HCT116 (cell line): ENCODE data around the gene TOX3. TPM values are rescaled to one million over a fixed set of nuclear protein-coding genes. Genes with fewer than 3 reads are reported as not detected.

Experiments
- ATAC-seq: fragments of 200-7000 bp; cut with Tn5 transposase; 2 replicates; pipeline ENCODE4 v1.9.1; 2020; ENCODE audit warnings: mild to moderate bottlenecking, moderate library complexity
- BruUV-seq: library from RNA; stranded (reverse); fragments of 400-500 nt; replicated peaks from 2 replicates; lab custom pipeline; 2021; lab: Mats Ljungman, UMichigan
- CTCF ChIA-PET: fragments of 300-600 bp; sonication (Branson Sonifier 250); formaldehyde crosslinking; loops from one replicate; lab custom pipeline; 2021; ENCODE audit warnings: antibody characterized with exemption; lab: Charles Lee
- POLR2A ChIA-PET: fragments of 300-600, 350-600 bp; sonication (Branson Sonifier 250); formaldehyde crosslinking; loops from one replicate; lab custom pipeline; 2021; ENCODE audit warnings: antibody characterized with exemption; lab: Charles Lee
- RAD21 ChIA-PET, 2 experiments: fragments of 300-600 bp; sonication (Branson Sonifier 250); formaldehyde crosslinking; loops; one replicate each; lab custom pipeline; 2023; ENCODE audit warnings: low total read pairs in 2 of 2; ENCODE audit not compliant: uncharacterized antibody in 2 of 2, unreplicated experiment in 2 of 2, low non-redundant PET in 1 of 2; lab: Charles Lee
- DNase-seq: peaks from one replicate; pipeline ENCODE4 v3.0.0-alpha.2; 2010; ENCODE audit warnings: low read depth, low spot score
- H2AFZ ChIP-seq: fragments of 200-600 bp; shearing (Covaris generic), sonication (generic); 2 replicates; pipeline ENCODE4 v1.6.1; 2017; ENCODE audit warnings: low read depth, mixed run types, mixed read lengths, antibody characterized with exemption, low read length; ENCODE audit not compliant: poor library complexity, severe bottlenecking
- H3K27ac ChIP-seq: 2 replicates; pipeline ENCODE4 v1.5.1; 2012; ENCODE audit warnings: low read depth, low read length
- H3K27me3 ChIP-seq: fragments of 200-600 bp; sonication (generic); 2 replicates; pipeline ENCODE4 v1.6.1; 2016; ENCODE audit warnings: mixed run types, low read length, mixed read lengths; ENCODE audit not compliant: insufficient read depth
- H3K36me3 ChIP-seq, 2 experiments: fragments of 200-500 bp in 1 of 2; fragments of 200-600 bp in 1 of 2; sonication (Bioruptor generic) in 1 of 2; sonication (generic) in 1 of 2; 2 replicates each; pipeline versions ENCODE4 v1.5.1 to v1.6.1; 2014 to 2016; ENCODE audit warnings: low read length in 2 of 2, inconsistent platforms in 1 of 2, mixed read lengths in 1 of 2, mixed run types in 1 of 2; ENCODE audit not compliant: insufficient read depth in 2 of 2, control insufficient read depth in 1 of 2
- H3K4me1 ChIP-seq, 2 experiments: fragments of 200-600 bp in 1 of 2; sonication (generic) in 1 of 2; 2 replicates each; pipeline versions ENCODE4 v1.5.1 to v1.6.1; 2012 to 2017; ENCODE audit warnings: low read length in 2 of 2, inconsistent platforms in 1 of 2, mild to moderate bottlenecking in 1 of 2, mixed read lengths in 1 of 2, mixed run types in 1 of 2, moderate library complexity in 1 of 2; ENCODE audit not compliant: insufficient read depth in 2 of 2, control insufficient read depth in 1 of 2
- H3K4me2 ChIP-seq: fragments of 200-600 bp; sonication (generic); 2 replicates; pipeline ENCODE4 v1.6.1; 2017; ENCODE audit warnings: mixed run types, low read length, mixed read lengths
- H3K4me3 ChIP-seq, 2 experiments: fragments of 200-600 bp in 1 of 2; sonication (generic) in 1 of 2; replicated peaks in 1 of 2; 2 replicates each; pipeline ENCODE4 v1.5.1; 2011 to 2016; ENCODE audit warnings: low read length in 2 of 2, control low read depth in 1 of 2, low read depth in 1 of 2, mild to moderate bottlenecking in 1 of 2, mixed read lengths in 1 of 2, mixed run types in 1 of 2
- H3K79me2 ChIP-seq: fragments of 200-600 bp; sonication (generic); 2 replicates; pipeline ENCODE4 v1.6.1; 2017; ENCODE audit warnings: mild to moderate bottlenecking, mixed run types, low read length, moderate library complexity, mixed read lengths; ENCODE audit not compliant: insufficient read depth
- H3K9ac ChIP-seq: fragments of 200-600 bp; sonication (generic); 2 replicates; pipeline ENCODE4 v1.6.1; 2016; ENCODE audit warnings: low read length, mixed read lengths
- H3K9me2 ChIP-seq: fragments of 200-600 bp; sonication (generic), shearing (Covaris generic); 2 replicates; pipeline ENCODE4 v1.6.1; 2017; ENCODE audit warnings: mixed run types, mild to moderate bottlenecking, moderate library complexity; ENCODE audit not compliant: insufficient read depth
- H3K9me3 ChIP-seq, 2 experiments: fragments of 200-500 bp in 1 of 2; fragments of 200-600 bp in 1 of 2; sonication (Bioruptor generic) in 1 of 2; sonication (generic) in 1 of 2; 2 replicates each; pipeline ENCODE4 v1.6.1; 2014 to 2017; ENCODE audit warnings: low read length in 2 of 2, mixed read lengths in 2 of 2, inconsistent platforms in 1 of 2, low read depth in 1 of 2, mild to moderate bottlenecking in 1 of 2, mixed run types in 1 of 2, moderate library complexity in 1 of 2; ENCODE audit not compliant: control insufficient read depth in 1 of 2, insufficient read depth in 1 of 2
- H4K20me1 ChIP-seq: fragments of 200-600 bp; sonication (generic), shearing (Covaris generic); 2 replicates; pipeline ENCODE4 v1.6.1; 2017; ENCODE audit warnings: mixed run types, mild to moderate bottlenecking, moderate library complexity; ENCODE audit not compliant: insufficient read depth
- CEBPB ChIP-seq: IDR thresholded peaks from 2 replicates; pipeline ENCODE4 v1.6.1; 2012; ENCODE audit warnings: low read depth
- JUND ChIP-seq: IDR thresholded peaks from 2 replicates; pipeline ENCODE4 v1.6.1; 2012
- MAX ChIP-seq: IDR thresholded peaks from 2 replicates; pipeline ENCODE4 v1.6.1; 2012
- ZNF274 ChIP-seq: fragments of 200-500 bp; sonication (Bioruptor generic); IDR thresholded peaks from 2 replicates; pipeline ENCODE4 v1.6.1; 2014; ENCODE audit warnings: mild to moderate bottlenecking, low read depth, low read length, inconsistent platforms
- intact Hi-C: fragments of 100-400 bp; cut with micrococcal nuclease; formaldehyde crosslinking; loops from 2 replicates; pipeline ENCODE4 v1.10.0; 2022
- total RNA-seq: library from RNA; stranded (reverse); gene quantifications from one replicate; pipeline ENCODE4 v1.2.1, GENCODE V29; 2021; ENCODE audit not compliant: unreplicated experiment

Gene TOX3
- total RNA-seq, 1 experiment from 2014 or later: not detected

DNA sequence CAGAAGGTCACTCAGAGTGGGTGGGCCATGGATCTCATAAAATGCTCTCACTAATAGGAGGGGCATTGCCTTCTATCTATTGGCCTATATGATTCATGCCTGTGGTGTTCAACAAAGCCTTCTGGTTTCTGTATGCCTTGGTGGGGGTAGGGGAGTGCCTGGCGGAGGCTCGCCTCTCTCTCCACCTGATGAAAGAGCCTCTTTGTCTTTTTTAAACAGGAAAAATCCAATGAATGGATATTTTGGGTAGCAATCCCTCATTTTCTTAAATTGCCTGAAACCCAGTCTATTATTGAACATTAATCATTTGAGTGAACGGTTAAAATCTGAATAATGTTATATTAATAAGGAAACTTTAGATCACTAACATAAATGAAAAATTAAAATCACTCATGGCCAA lies 90.6 kb downstream of the TOX3 start:
- ChIA-PET POLR2A (no interaction called here), RAD21 (no interaction called here), CTCF (no interaction called here)
- BruUV-seq: no TSS peak
- TF ChIP-seq CEBPB: no peak
- TF ChIP-seq ZNF274: no peak
- intact Hi-C loops: no loop called here
- Histone ChIP-seq H3K36me3 (no peaks in the 10 kb centered on the region), H3K4me3 (no peak overlapping the region), H3K4me2 (no peak overlapping the region), H3K27me3 (no peaks in the 10 kb centered on the region), H3K79me2 (no peaks in the 10 kb centered on the region), H3K4me1 (no peaks in the 10 kb centered on the region), H3K9me3 (peaks cover 3 to 9% of the 10 kb centered on the region in 2 experiments; a peak in 1 of 4 replicates), H3K9me2 (no peaks in the 10 kb centered on the region), H3K9ac (no peak overlapping the region), H4K20me1 (no peaks in the 10 kb centered on the region), H2AFZ (no peak overlapping the region), H3K27ac (no peak overlapping the region)
- ATAC-seq: no peak
- no peak for DNase-seq

- Histone ChIP-seq H3K9ac (no peak overlapping the region), H3K4me3 (no peak overlapping the region), H3K27me3 (no peaks in the 10 kb centered on the region), H3K79me2 (no peaks in the 10 kb centered on the region), H3K36me3 (no peaks in the 10 kb centered on the region), H3K27ac (no peak overlapping the region), H3K9me2 (no peaks in the 10 kb centered on the region), H2AFZ (no peak overlapping the region), H4K20me1 (no peaks in the 10 kb centered on the region), H3K4me1 (no peaks in the 10 kb centered on the region), H3K4me2 (no peak overlapping the region), H3K9me3 (peaks cover 3 to 14% of the 10 kb centered on the region in 2 experiments; a peak in 1 of 4 replicates)
- BruUV-seq: no TSS peak
- DNase-seq (no peak), ATAC-seq (no peak)
- RAD21 ChIA-PET: no interaction called here
- intact Hi-C loops: no loop called here
- POLR2A ChIA-PET: no interaction called here
- no peak for TF ChIP-seq JUND
- TF ChIP-seq MAX: no peak
- CTCF ChIA-PET: no interaction called here
Observed at GRCh38 chr16:52455549-52456277, 91.2 kb downstream of the TOX3 start.
